ENCODE data around the gene CHD2. TPM values are rescaled to one million over a fixed set of nuclear protein-coding genes. Genes with fewer than 3 reads are reported as not detected.

The CHD2 gene
- total RNA-seq, 1 donor from 2014 or later, result 65.6 TPM

DNA sequence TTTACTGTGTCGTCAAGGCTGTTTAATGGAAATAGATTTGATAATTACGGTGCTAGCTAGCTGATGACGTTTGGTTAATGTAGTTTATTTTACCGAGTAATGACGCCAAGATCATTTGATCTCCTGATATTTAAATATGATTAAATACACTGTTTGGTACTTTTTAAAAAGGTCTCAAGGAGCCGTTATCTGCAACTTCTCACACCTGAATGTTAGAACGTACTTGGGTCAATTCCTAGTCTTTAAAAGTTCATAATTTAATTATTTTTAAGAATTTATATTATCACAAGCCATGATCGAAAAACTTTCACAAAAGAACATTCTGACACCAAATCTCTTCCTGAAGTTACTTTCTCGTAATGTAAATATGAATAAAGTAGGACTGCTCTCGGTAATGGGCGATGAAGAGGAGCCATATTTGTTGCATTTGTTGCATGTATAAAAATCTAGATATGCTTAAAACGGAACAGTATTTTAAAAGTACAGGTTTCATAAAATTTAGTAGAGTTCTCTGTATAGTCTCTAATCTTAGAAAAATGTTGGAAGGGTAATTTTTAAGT lies 16.2 kb upstream of the CHD2 start:
- TF ChIP-seq, protein P1, sequence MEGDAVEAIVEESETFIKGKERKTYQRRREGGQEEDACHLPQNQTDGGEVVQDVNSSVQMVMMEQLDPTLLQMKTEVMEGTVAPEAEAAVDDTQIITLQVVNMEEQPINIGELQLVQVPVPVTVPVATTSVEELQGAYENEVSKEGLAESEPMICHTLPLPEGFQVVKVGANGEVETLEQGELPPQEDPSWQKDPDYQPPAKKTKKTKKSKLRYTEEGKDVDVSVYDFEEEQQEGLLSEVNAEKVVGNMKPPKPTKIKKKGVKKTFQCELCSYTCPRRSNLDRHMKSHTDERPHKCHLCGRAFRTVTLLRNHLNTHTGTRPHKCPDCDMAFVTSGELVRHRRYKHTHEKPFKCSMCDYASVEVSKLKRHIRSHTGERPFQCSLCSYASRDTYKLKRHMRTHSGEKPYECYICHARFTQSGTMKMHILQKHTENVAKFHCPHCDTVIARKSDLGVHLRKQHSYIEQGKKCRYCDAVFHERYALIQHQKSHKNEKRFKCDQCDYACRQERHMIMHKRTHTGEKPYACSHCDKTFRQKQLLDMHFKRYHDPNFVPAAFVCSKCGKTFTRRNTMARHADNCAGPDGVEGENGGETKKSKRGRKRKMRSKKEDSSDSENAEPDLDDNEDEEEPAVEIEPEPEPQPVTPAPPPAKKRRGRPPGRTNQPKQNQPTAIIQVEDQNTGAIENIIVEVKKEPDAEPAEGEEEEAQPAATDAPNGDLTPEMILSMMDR (IDR thresholded peaks at IDR 0.05; ENCODE audit: insufficient read depth, low read length, severe bottlenecking), result no peak
- FAIRE-seq (no peak), DNase-seq (ENCODE audit: low read depth) (no peak)
- Histone ChIP-seq H3K27me3 (ENCODE audit: control insufficient read depth, insufficient read depth, low read length) (no peaks in the 10 kb centered on the region), H3K36me3 (ENCODE audit: control insufficient read depth, insufficient read depth, low read length) (no peaks in the 10 kb centered on the region), H3K4me3 (ENCODE audit: low read depth, low read length) (peak overlapping the region; percentile 76)

DNA sequence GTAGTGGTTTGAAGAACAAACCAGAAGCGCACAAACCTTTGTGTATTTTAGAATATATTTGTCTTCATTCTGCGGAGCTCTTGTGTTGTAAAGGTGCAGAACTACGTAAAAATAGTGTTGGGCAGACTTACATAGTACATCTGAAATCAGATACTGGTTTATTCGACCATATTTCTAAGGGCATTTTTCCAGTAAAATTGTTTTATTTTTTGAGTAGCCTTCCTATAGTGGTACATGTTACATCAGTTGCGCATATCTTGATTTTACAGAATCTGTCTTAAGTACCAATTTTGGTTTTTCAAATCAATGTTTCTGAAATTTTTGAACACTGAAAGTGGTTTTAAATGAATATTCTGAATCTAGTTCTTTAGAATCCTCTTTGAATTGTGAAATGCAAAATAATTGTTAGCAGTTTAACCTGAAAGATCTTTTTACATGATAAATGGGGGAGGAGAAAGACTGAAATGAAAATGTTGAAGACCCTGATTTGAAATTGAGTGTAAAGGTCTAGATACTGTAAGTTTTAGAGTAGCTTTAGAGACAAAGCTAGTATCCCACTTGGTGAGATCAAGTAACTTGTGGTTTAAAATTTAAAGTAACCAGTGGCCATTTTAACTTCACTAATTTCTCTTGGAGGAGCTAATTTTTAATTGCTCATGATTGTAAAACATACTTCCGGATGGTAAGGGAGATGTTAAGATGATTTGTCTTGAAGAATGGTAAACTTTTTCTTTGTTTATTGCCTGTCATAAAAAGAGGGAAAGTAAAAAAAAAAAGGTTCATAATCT lies 15.5 kb upstream of the CHD2 start:
- no peaks in the 10 kb centered on the region for H3K36me3 ChIP-seq (ENCODE audit: control insufficient read depth, insufficient read depth, low read length)
- DNase-seq (ENCODE audit: low read depth), result peak; percentile 35
- peak overlapping the region; percentile 76 for H3K4me3 ChIP-seq (ENCODE audit: low read depth, low read length)
- TF ChIP-seq, protein P1 (IDR thresholded peaks at IDR 0.05; ENCODE audit: insufficient read depth, low read length, severe bottlenecking), result no peak
- H3K27me3 ChIP-seq (ENCODE audit: control insufficient read depth, insufficient read depth, low read length), result no peaks in the 10 kb centered on the region
- no peak for FAIRE-seq

DNA sequence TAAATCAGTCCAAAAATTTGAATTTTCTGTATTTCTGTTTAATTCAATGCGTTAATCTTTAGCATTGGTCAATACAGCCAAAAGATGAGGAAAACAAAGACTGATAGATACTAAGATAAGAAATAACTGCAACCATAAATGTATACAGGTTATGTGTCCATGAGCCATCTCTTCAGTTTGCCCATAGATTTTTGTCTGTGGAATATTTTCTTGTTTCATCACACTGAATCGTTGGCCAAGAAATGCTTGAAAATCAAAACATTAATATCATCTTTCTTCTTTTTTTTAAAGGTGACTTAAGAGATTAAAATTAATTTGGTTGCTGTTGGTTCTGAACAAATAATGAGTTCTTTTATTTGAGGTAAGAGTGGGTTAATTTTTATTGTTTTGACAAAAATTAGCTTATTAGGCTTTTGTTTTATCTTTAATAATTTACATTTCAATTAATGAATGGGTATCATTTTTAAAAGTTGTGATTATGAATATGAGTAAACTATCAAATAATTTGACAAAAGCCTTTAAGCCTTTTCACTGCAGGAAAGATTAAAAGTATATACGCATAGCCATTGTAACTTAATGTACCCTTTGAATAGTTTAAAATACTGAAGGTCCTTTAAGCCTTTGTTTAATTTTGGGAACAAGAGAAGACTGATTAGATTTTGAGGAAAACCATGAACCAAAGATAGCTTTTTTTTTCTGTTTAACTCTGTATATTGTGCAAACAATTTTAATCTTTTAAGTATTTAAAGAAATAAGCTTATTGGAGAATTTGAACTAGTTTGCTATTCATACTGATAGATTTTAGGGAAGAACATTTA lies 14.7 kb upstream of the CHD2 start:
- DNase-seq (ENCODE audit: low read depth) (peak; percentile 28), FAIRE-seq (no peak)
- Histone ChIP-seq H3K36me3 (ENCODE audit: control insufficient read depth, insufficient read depth, low read length) (no peaks in the 10 kb centered on the region), H3K27me3 (ENCODE audit: control insufficient read depth, insufficient read depth, low read length) (no peaks in the 10 kb centered on the region), H3K4me3 (ENCODE audit: low read depth, low read length) (peak overlapping the region; percentile 76)
- TF ChIP-seq, protein P1 (IDR thresholded peaks at IDR 0.05; ENCODE audit: insufficient read depth, low read length, severe bottlenecking), result no peak

DNA sequence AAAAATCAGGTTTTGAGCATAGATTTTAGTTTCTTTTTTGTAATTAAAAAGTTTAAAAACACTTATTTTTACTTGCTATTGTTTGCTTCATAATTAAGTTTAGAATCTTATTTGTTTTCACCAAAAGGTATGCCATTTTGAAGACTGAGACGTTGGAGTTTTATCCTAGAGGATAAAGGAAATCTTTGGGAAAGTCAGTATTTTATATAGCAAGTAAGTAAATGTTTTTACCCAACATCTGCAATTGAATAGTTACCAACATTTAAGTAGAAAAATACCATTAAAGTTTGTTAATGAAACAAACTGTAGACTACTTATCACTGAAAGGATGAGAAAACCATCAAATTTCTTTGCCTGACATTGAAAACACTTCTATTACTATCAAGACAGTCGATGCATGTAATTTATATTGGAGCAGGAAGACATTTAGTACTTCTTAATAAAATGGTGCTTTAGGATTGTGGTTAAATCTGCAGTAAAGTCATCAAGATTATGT lies 14.0 kb upstream of the CHD2 start:
- FAIRE-seq, result no peak

DNA sequence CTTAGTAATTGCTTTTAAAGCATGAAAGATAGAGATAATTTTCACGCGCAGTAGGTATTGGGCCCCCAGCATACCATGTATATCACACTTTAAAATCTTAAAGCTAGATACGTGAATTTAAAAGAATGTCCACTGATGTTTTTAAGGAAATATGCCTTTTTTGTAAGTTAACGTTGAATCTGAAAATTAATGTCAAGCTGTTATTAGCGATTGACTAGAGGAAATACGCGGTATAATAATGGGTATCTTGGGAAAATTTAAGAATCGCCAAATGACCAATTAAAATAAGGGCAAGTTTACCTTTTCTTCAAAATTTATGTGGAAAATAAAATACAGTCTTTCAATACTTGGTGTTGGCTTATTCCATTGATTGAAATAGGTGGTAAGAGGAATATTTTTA lies 13.3 kb upstream of the CHD2 start:
- H3K27me3 ChIP-seq (ENCODE audit: control insufficient read depth, insufficient read depth, low read length), result no peaks in the 10 kb centered on the region
- H3K36me3 ChIP-seq (ENCODE audit: control insufficient read depth, insufficient read depth, low read length), result no peaks in the 10 kb centered on the region
- TF ChIP-seq, protein P1 (IDR thresholded peaks at IDR 0.05; ENCODE audit: insufficient read depth, low read length, severe bottlenecking), result no peak
- peak overlapping the region; percentile 76 for H3K4me3 ChIP-seq (ENCODE audit: low read depth, low read length)
- FAIRE-seq (no peak), DNase-seq (ENCODE audit: low read depth) (no peak)

More for the DNA sequence above, 14.0 kb upstream of the CHD2 start:
- Histone ChIP-seq H3K4me3 (ENCODE audit: low read depth, low read length) (peak overlapping the region; percentile 76), H3K36me3 (ENCODE audit: control insufficient read depth, insufficient read depth, low read length) (no peaks in the 10 kb centered on the region), H3K27me3 (ENCODE audit: control insufficient read depth, insufficient read depth, low read length) (no peaks in the 10 kb centered on the region)
- TF ChIP-seq, protein P1 (IDR thresholded peaks at IDR 0.05; ENCODE audit: insufficient read depth, low read length, severe bottlenecking), result no peak
- DNase-seq (ENCODE audit: low read depth), result peak; percentile 37
